WI38 (cell line): ENCODE measurements around the gene ATF2.
A peak's percentile ranks its signal among the peaks of the same experiment; 100 is the strongest.

Experiments
- H3K4me3 ChIP-seq: 2 replicates; pipeline ENCODE4 v1.5.1; 2011; ENCODE audit warnings: low read depth, mild to moderate bottlenecking, control low read depth, low read length
- CTCF ChIP-seq: IDR thresholded peaks from 2 replicates; pipeline ENCODE4 v1.5.1; 2012; ENCODE audit warnings: low read depth, mild to moderate bottlenecking, control low read depth, low read length

The ATF2 gene

GRCh38 chr2:175039031-175039430 is 129.0 kb downstream of the ATF2 start:
- no peak for TF ChIP-seq CTCF
- no peak overlapping the region for H3K4me3 ChIP-seq

GRCh38 chr2:175037941-175038340 is 130.1 kb downstream of the ATF2 start:
- no peak for TF ChIP-seq CTCF
- no peak overlapping the region for H3K4me3 ChIP-seq

GRCh38 chr2:175036582-175037018 is 131.4 kb downstream of the ATF2 start:
- no peak overlapping the region for H3K4me3 ChIP-seq

GRCh38 chr2:175035806-175036205 is 132.2 kb downstream of the ATF2 start:
- no peak overlapping the region for H3K4me3 ChIP-seq
- no peak for TF ChIP-seq CTCF

More at GRCh38 chr2:175036582-175037018, 131.4 kb downstream of the ATF2 start:
- TF ChIP-seq CTCF, result peak; percentile 13; the same call in 1 of the 2 replicates

- no peak for TF ChIP-seq CTCF
- H3K4me3 ChIP-seq, result no peak overlapping the region
These were observed 133.3 kb downstream of the ATF2 start for GRCh38 chr2:175034716-175035115.

- H3K4me3 ChIP-seq, result no peak overlapping the region
- TF ChIP-seq CTCF, result peak; percentile 29; the same call in 1 of the 2 replicates
These were observed 137.4 kb downstream of the ATF2 start for GRCh38 chr2:175030380-175031271.

- TF ChIP-seq CTCF, result no peak
- H3K4me3 ChIP-seq, result no peak overlapping the region
These were observed 140.2 kb downstream of the ATF2 start for GRCh38 chr2:175027755-175028154.
